SK-N-SH treated with all-trans-retinoic acid at 6 μM for 48 hours (cell line): Measurements from ENCODE around the gene RPUSD4.
A peak's percentile ranks its signal among the peaks of the same experiment; 100 is the strongest.

ENCODE experiments used
- ATAC-seq: fragments of 200-7000 bp; cut with Tn5 transposase; 3 replicates; pipeline ENCODE4 v1.9.1; 2020; ENCODE audit warnings: mild to moderate bottlenecking, moderate library complexity
- BACH2 ChIP-seq: fragments of 250-450 bp; sonication (Bioruptor Pico); IDR thresholded peaks from 2 replicates; pipeline ENCODE4 v1.9.0; 2021; ENCODE audit warnings: mild to moderate bottlenecking, borderline replicate concordance
- CSDC2 ChIP-seq: fragments of 250-450 bp; sonication (Bioruptor Pico); IDR thresholded peaks from 2 replicates; pipeline ENCODE4 v1.5.0; 2020; ENCODE audit warnings: mild to moderate bottlenecking, moderate library complexity
- GLIS3 ChIP-seq: fragments of 250-450 bp; sonication (Bioruptor Pico); IDR thresholded peaks from 2 replicates; pipeline ENCODE4 v1.5.0; 2020; ENCODE audit warnings: mild to moderate bottlenecking, moderate library complexity
- ISL1 ChIP-seq: fragments of 250-450 bp; sonication (Bioruptor Pico); IDR thresholded peaks from 2 replicates; pipeline ENCODE4 v2.1.2; 2022; ENCODE audit warnings: mild to moderate bottlenecking, moderate library complexity
- OSR1 ChIP-seq: fragments of 250-450 bp; sonication (Bioruptor Pico); IDR thresholded peaks from 2 replicates; pipeline ENCODE4 v1.8.0; 2022; ENCODE audit warnings: moderate library complexity, mild to moderate bottlenecking, inconsistent platforms
- PATZ1 ChIP-seq: fragments of 250-450 bp; sonication (Bioruptor Pico); IDR thresholded peaks from 2 replicates; pipeline ENCODE4 v1.8.0; 2020; ENCODE audit warnings: mild to moderate bottlenecking, moderate library complexity, borderline replicate concordance
- PPARA ChIP-seq: fragments of 250-450 bp; sonication (Bioruptor Pico); IDR thresholded peaks from 2 replicates; pipeline ENCODE4 v1.5.0; 2020; ENCODE audit warnings: mild to moderate bottlenecking, borderline replicate concordance
- RARB ChIP-seq: fragments of 250-450 bp; sonication (Bioruptor Pico); IDR thresholded peaks from 2 replicates; pipeline ENCODE4 v1.8.0; 2021; ENCODE audit warnings: mild to moderate bottlenecking, moderate library complexity
- SNAI2 ChIP-seq: fragments of 250-450 bp; sonication (Bioruptor Pico); IDR thresholded peaks from 2 replicates; pipeline ENCODE4 v1.5.0; 2020; ENCODE audit warnings: mild to moderate bottlenecking, moderate library complexity
- TCF4 ChIP-seq: fragments of 250-450 bp; sonication (Bioruptor Pico); IDR thresholded peaks from 2 replicates; pipeline ENCODE4 v1.8.0; 2021; ENCODE audit warnings: mild to moderate bottlenecking, moderate library complexity, borderline replicate concordance
- TOX ChIP-seq: fragments of 250-450 bp; sonication (Bioruptor Pico); IDR thresholded peaks from 2 replicates; pipeline ENCODE4 v1.8.0; 2021; ENCODE audit warnings: mild to moderate bottlenecking, moderate library complexity, borderline replicate concordance
- ZC3H10 ChIP-seq: fragments of 250-450 bp; sonication (Bioruptor Pico); IDR thresholded peaks from 2 replicates; pipeline ENCODE4 v1.5.1; 2021; ENCODE audit warnings: mild to moderate bottlenecking, moderate library complexity
- ZFP3 ChIP-seq: fragments of 250-450 bp; sonication (Bioruptor Pico); IDR thresholded peaks from 2 replicates; pipeline ENCODE4 v1.5.0; 2020; ENCODE audit warnings: mild to moderate bottlenecking, moderate library complexity
- ZFP30 ChIP-seq: fragments of 450-650 bp; formaldehyde crosslinking; IDR thresholded peaks from 2 replicates; pipeline ENCODE4 v1.5.0; 2022; ENCODE audit warnings: mild to moderate bottlenecking, moderate library complexity
- ZNF565 ChIP-seq: fragments of 450-650 bp; formaldehyde crosslinking; conservative IDR thresholded peaks from 2 replicates; pipeline ENCODE4 v1.5.0; 2020; ENCODE audit warnings: low read depth, mild to moderate bottlenecking, moderate library complexity
- ZNF70 ChIP-seq: fragments of 450-650 bp; formaldehyde crosslinking; IDR thresholded peaks from 2 replicates; pipeline ENCODE4 v1.5.0; 2020; ENCODE audit warnings: mild to moderate bottlenecking, moderate library complexity
- ZNF8 ChIP-seq: fragments of 450-650 bp; formaldehyde crosslinking; IDR thresholded peaks from 2 replicates; pipeline ENCODE4 v1.5.0; 2020; ENCODE audit warnings: mild to moderate bottlenecking, moderate library complexity
- TF ChIP-seq, protein P1 (sequence below): fragments of 250-450 bp; sonication (Bioruptor Pico); IDR thresholded peaks from 2 replicates; pipeline ENCODE4 v1.5.1; 2020; ENCODE audit warnings: low read depth, mild to moderate bottlenecking, moderate library complexity
- TF ChIP-seq, protein P2 (sequence below): fragments of 250-450 bp; sonication (Bioruptor Pico); IDR thresholded peaks from 2 replicates; pipeline ENCODE4 v1.5.0; 2020; ENCODE audit warnings: mild to moderate bottlenecking, moderate library complexity
- TF ChIP-seq, protein P3 (sequence below): fragments of 250-450 bp; sonication (Bioruptor Pico); IDR thresholded peaks from 2 replicates; pipeline ENCODE4 v1.5.1; 2021; ENCODE audit warnings: mild to moderate bottlenecking, moderate library complexity

The RPUSD4 gene

DNA sequence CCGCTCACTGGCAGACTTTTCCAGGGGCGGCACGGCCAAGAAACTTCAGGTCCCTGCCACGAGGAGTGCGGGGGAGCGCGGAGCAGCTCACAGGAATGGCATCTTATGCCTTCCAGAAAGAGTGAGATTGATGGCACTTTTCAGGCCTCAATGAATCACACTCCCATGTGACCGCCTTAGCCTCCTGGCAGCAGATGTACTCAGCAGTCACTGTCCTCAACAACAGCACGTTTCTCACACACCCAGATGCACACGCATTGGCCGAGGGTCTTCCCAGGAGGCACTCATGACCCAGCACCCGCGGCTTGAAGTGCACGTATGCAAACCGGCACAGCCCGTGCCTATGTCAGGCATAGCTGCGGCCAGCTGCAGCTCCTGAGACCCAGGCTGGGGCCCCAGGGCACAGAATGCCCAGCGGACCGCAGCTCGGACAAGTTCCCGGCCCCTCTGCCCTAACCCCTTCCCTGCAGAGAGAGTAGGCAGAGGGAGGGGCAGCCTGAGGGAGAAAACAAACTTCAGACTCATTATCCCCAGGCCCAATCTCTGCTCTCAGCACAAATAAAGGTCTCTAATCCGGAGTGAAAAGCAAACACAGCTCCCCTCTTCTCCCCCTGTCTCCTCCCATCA, 48.3 kb downstream of the RPUSD4 start:
- TF ChIP-seq ZFP30 (CRISPR knock-in tag) (no peak), ZFP3 (CRISPR knock-in tag) (peak; percentile 27; the same call in 1 of the 2 replicates), TOX (CRISPR knock-in tag) (no peak), ISL1 (CRISPR knock-in tag) (peak; percentile 26; the same call in 1 of the 2 replicates)
- peak; percentile 94 for ATAC-seq

DNA sequence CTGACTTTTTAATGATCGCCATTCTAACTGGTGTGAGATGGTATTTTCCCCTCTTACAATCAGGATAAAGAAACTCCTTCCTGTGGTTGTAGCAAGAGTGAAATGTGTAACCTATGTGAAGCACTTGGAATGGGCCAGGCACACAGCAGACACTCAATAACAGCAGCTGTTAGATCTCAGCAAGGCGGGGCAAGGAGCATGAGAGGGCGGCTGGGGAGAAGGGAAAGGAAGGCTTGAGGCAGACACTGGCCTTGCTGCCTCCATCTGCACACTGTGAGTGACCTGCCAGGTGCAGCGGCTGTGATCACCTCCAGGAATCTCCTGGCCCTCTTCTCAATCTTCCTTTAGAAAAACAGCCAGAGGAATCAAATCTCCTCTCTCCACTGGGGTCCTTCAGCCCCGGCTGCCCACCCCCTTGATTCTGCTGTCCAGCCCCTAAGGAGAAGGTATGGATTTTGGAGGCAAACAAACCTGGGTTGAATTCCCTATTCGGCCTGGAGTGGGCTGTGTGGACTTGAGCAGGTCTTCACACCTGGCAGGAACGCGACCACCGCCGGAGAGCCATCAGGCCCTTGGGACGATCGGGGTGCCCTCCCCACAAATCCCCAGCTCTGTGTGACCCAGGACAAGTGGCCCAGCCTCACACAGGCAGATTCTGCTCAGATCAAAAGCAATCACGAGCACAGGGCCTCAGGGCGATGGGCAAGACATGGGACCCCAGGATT, 49.0 kb downstream of the RPUSD4 start:
- no peak for ATAC-seq
- TF ChIP-seq SNAI2 (no peak), ZNF70 (no peak), ZNF8 (no peak), ZNF565 (CRISPR knock-in tag) (no peak), ZFP3 (CRISPR knock-in tag) (no peak), ISL1 (CRISPR knock-in tag) (no peak)
- TF ChIP-seq, protein P1, sequence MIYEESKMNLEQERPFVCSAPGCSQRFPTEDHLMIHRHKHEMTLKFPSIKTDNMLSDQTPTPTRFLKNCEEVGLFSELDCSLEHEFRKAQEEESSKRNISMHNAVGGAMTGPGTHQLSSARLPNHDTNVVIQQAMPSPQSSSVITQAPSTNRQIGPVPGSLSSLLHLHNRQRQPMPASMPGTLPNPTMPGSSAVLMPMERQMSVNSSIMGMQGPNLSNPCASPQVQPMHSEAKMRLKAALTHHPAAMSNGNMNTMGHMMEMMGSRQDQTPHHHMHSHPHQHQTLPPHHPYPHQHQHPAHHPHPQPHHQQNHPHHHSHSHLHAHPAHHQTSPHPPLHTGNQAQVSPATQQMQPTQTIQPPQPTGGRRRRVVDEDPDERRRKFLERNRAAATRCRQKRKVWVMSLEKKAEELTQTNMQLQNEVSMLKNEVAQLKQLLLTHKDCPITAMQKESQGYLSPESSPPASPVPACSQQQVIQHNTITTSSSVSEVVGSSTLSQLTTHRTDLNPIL (CRISPR knock-in tag), result no peak

DNA sequence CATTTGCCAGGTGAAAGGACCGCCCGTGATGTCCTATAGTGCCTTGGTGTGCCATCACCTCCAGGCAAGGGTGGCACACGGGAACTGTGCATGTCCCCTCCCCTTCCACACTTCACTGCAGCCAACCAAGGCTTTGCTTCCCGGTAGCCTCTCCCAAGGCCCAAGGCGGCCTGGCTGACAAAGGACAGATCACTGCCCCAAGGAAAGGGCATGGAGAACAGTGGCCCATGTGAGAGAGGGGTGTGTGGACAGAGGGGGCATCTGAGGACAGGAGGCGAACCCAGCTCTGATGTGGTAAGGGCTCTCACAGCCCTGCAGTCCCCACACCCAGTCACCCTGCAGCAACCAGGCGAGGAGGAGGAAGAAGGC, 50.4 kb downstream of the RPUSD4 start:
- no peak for TF ChIP-seq ZFP30 (CRISPR knock-in tag)
- TF ChIP-seq PATZ1 (CRISPR knock-in tag), result no peak
- TF ChIP-seq TOX (CRISPR knock-in tag), result no peak
- TF ChIP-seq RARB, result no peak
- TF ChIP-seq, protein P1 (CRISPR knock-in tag), result no peak
- TF ChIP-seq SNAI2, result no peak
- no peak for TF ChIP-seq GLIS3 (CRISPR knock-in tag)
- no peak for TF ChIP-seq ZNF565 (CRISPR knock-in tag)
- TF ChIP-seq TCF4 (CRISPR knock-in tag), result no peak
- TF ChIP-seq ISL1 (CRISPR knock-in tag), result no peak
- no peak for TF ChIP-seq BACH2 (CRISPR knock-in tag)
- TF ChIP-seq, protein P2, sequence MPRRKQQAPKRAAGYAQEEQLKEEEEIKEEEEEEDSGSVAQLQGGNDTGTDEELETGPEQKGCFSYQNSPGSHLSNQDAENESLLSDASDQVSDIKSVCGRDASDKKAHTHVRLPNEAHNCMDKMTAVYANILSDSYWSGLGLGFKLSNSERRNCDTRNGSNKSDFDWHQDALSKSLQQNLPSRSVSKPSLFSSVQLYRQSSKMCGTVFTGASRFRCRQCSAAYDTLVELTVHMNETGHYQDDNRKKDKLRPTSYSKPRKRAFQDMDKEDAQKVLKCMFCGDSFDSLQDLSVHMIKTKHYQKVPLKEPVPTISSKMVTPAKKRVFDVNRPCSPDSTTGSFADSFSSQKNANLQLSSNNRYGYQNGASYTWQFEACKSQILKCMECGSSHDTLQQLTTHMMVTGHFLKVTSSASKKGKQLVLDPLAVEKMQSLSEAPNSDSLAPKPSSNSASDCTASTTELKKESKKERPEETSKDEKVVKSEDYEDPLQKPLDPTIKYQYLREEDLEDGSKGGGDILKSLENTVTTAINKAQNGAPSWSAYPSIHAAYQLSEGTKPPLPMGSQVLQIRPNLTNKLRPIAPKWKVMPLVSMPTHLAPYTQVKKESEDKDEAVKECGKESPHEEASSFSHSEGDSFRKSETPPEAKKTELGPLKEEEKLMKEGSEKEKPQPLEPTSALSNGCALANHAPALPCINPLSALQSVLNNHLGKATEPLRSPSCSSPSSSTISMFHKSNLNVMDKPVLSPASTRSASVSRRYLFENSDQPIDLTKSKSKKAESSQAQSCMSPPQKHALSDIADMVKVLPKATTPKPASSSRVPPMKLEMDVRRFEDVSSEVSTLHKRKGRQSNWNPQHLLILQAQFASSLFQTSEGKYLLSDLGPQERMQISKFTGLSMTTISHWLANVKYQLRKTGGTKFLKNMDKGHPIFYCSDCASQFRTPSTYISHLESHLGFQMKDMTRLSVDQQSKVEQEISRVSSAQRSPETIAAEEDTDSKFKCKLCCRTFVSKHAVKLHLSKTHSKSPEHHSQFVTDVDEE (CRISPR knock-in tag), result no peak
- TF ChIP-seq ZC3H10, result no peak
- no peak for TF ChIP-seq OSR1 (CRISPR knock-in tag)
- TF ChIP-seq, protein P3, sequence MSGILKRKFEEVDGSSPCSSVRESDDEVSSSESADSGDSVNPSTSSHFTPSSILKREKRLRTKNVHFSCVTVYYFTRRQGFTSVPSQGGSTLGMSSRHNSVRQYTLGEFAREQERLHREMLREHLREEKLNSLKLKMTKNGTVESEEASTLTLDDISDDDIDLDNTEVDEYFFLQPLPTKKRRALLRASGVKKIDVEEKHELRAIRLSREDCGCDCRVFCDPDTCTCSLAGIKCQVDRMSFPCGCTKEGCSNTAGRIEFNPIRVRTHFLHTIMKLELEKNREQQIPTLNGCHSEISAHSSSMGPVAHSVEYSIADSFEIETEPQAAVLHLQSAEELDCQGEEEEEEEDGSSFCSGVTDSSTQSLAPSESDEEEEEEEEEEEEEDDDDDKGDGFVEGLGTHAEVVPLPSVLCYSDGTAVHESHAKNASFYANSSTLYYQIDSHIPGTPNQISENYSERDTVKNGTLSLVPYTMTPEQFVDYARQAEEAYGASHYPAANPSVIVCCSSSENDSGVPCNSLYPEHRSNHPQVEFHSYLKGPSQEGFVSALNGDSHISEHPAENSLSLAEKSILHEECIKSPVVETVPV (CRISPR knock-in tag), result no peak
- no peak for TF ChIP-seq PPARA (CRISPR knock-in tag)
- no peak for TF ChIP-seq CSDC2
- no peak for TF ChIP-seq ZNF70
- TF ChIP-seq, all 23 proteins: peak for 0

More for the DNA sequence above, 50.4 kb downstream of the RPUSD4 start:
- no peak for ATAC-seq
